Mesendoderm (in vitro differentiated cells): Measurements from ENCODE around the gene CECR2.

Experiments used
- DNase-seq: peaks from one replicate; pipeline ENCODE4 v3.0.0; 2013
- H2AK5ac ChIP-seq: 2 replicates; pipeline ENCODE4 v1.6.1; 2013; ENCODE audit warnings: low read length, inconsistent platforms
- H2BK120ac ChIP-seq: 2 replicates; pipeline ENCODE4 v1.6.1; 2013; ENCODE audit warnings: low read depth, mild to moderate bottlenecking, low read length, moderate library complexity, mixed read lengths
- H2BK15ac ChIP-seq: replicated peaks from 2 replicates; pipeline ENCODE4 v1.6.1; 2013; ENCODE audit warnings: low read depth, mild to moderate bottlenecking, moderate library complexity
- H2BK5ac ChIP-seq: 2 replicates; pipeline ENCODE4 v1.6.1; 2013; ENCODE audit warnings: low read length, inconsistent platforms
- H3K18ac ChIP-seq: 2 replicates; pipeline ENCODE4 v1.6.1; 2013; ENCODE audit warnings: mild to moderate bottlenecking, low read length, mixed read lengths
- H3K23ac ChIP-seq: one replicate; pipeline ENCODE4 v1.6.1; 2013; ENCODE audit warnings: low read length
- H3K27ac ChIP-seq: 2 replicates; pipeline ENCODE4 v1.5.1; 2013; ENCODE audit warnings: low read depth, mild to moderate bottlenecking, inconsistent platforms, low read length, moderate library complexity
- H3K27me3 ChIP-seq: 2 replicates; pipeline ENCODE4 v1.6.1; 2013; ENCODE audit warnings: low read length, control low read depth, mild to moderate bottlenecking, inconsistent platforms; ENCODE audit not compliant: insufficient read depth, poor library complexity
- H3K36me3 ChIP-seq: 2 replicates; pipeline ENCODE4 v1.6.1; 2013; ENCODE audit warnings: low read length, inconsistent platforms; ENCODE audit not compliant: control insufficient read depth, insufficient read depth
- H3K4ac ChIP-seq: one replicate; pipeline ENCODE4 v1.6.1; 2013; ENCODE audit warnings: low read depth, mild to moderate bottlenecking, low read length, moderate library complexity
- H3K4me1 ChIP-seq: 2 replicates; pipeline ENCODE4 v1.6.1; 2013; ENCODE audit warnings: low read depth, low read length, inconsistent platforms; ENCODE audit not compliant: control insufficient read depth
- H3K4me2 ChIP-seq: 2 replicates; pipeline ENCODE4 v1.6.1; 2013; ENCODE audit warnings: low read length
- H3K4me3 ChIP-seq: 2 replicates; pipeline ENCODE4 v1.5.1; 2013; ENCODE audit warnings: mild to moderate bottlenecking, low read length
- H3K56ac ChIP-seq: one replicate; pipeline ENCODE4 v1.6.1; 2013; ENCODE audit warnings: low read length
- H3K79me1 ChIP-seq: 2 replicates; pipeline ENCODE4 v1.6.1; 2013; ENCODE audit warnings: low read length, inconsistent platforms
- H3K79me2 ChIP-seq: 2 replicates; pipeline ENCODE4 v1.6.1; 2013; ENCODE audit warnings: mild to moderate bottlenecking, low read length; ENCODE audit not compliant: control insufficient read depth, insufficient read depth
- H3K9ac ChIP-seq: 2 replicates; pipeline ENCODE4 v1.6.1; 2013; ENCODE audit warnings: low read length, inconsistent platforms
- H4K5ac ChIP-seq: one replicate; pipeline ENCODE4 v1.6.1; 2013; ENCODE audit warnings: low read length
- H4K8ac ChIP-seq: one replicate; pipeline ENCODE4 v1.6.1; 2013; ENCODE audit warnings: low read depth, mild to moderate bottlenecking, control low read depth, low read length, moderate library complexity
- WGBS: extraction: QIAGEN DNeasy Blood & Tissue Kit; methylation state at CpG from one replicate; pipeline ENCODE4 v1.1.7; 2013; ENCODE audit warnings: low lambda C conversion rate, missing lambda C conversion rate; ENCODE audit not compliant: insufficient coverage; ENCODE audit errors: extremely low coverage; 5-methylcytosine and 5-hydroxymethylcytosine counted together

The CECR2 gene

DNA sequence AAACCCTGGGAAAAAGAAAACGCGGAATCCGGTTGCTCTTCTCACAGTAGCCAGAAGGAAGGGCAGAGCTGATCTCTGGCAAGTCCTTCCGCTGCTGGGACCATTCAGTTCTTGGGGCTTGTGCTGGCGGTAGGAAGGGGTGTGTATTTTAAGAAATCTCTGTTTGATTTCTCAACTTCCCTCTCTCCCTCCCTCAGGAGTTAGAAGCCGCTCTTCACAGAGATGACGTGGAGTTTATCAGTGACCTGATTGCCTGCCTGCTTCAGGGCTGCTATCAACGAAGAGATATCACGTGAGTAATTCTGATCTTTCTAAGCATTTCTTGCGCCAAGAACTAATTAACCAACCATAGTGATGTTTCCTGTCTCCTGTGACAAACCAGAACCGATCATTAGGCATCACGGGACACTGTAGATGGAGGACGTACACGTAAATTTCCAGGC is 108.2 kb downstream of the CECR2 start:
- Histone ChIP-seq H3K9ac (peak overlapping the region; percentile 43), H3K18ac (peak overlapping the region; percentile 83), H3K27ac (peak overlapping the region; percentile 7), H2BK5ac (no peak overlapping the region), H2BK120ac (no peak overlapping the region), H3K56ac (peak overlapping the region; percentile 64), H3K27me3 (no peaks in the 10 kb centered on the region), H3K79me2 (peaks cover 38% of the 10 kb centered on the region), H3K4me1 (peaks cover 23% of the 10 kb centered on the region), H4K5ac (no peak overlapping the region), H3K4me3 (no peak overlapping the region), H2BK15ac (no peak overlapping the region), H3K23ac (no peak overlapping the region), H3K79me1 (peaks cover 18% of the 10 kb centered on the region), H2AK5ac (no peak overlapping the region), H3K36me3 (no peaks in the 10 kb centered on the region), H4K8ac (no peak overlapping the region), H3K4me2 (no peak overlapping the region), H3K4ac (no peak overlapping the region)
- peak; percentile 82 for DNase-seq
- no CpG with 5 or more reads among the region's 14 CpGs for WGBS

DNA sequence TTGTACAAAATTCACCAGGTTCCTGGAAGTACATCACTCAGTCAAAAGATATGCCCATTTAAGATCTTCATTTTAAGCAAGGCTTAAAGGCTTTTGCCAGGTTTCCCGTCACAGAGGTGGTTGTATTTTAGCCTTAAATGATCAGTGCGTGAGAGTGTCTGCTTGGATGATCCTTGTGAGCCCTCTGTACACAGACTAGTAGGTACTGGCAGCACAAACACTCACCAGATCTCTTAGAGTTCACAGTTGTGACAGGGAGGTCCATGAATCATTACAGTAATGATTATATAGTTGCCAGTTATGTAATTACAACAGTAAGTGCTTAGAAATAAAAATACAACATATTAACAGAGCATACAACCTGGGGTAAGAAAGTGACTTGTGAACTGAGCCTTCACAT is 109.9 kb downstream of the CECR2 start:
- H3K4me2 ChIP-seq: no peak overlapping the region
- WGBS: no CpG with 5 or more reads among the region's 2 CpGs
- H3K56ac ChIP-seq: no peak overlapping the region
- no peak overlapping the region for H3K23ac ChIP-seq
- peaks cover 14% of the 10 kb centered on the region for H3K4me1 ChIP-seq
- no peak for DNase-seq
- no peaks in the 10 kb centered on the region for H3K36me3 ChIP-seq
- H2BK120ac ChIP-seq: no peak overlapping the region
- no peak overlapping the region for H3K27ac ChIP-seq
- no peak overlapping the region for H4K5ac ChIP-seq
- no peak overlapping the region for H4K8ac ChIP-seq
- no peak overlapping the region for H2BK5ac ChIP-seq
- no peak overlapping the region for H2AK5ac ChIP-seq
- H3K4me3 ChIP-seq: no peak overlapping the region
- no peaks in the 10 kb centered on the region for H3K27me3 ChIP-seq
- H2BK15ac ChIP-seq: no peak overlapping the region
- H3K18ac ChIP-seq: no peak overlapping the region
- no peak overlapping the region for H3K4ac ChIP-seq
- peaks cover 32% of the 10 kb centered on the region for H3K79me2 ChIP-seq
- peaks cover 22% of the 10 kb centered on the region for H3K79me1 ChIP-seq
- no peak overlapping the region for H3K9ac ChIP-seq

DNA sequence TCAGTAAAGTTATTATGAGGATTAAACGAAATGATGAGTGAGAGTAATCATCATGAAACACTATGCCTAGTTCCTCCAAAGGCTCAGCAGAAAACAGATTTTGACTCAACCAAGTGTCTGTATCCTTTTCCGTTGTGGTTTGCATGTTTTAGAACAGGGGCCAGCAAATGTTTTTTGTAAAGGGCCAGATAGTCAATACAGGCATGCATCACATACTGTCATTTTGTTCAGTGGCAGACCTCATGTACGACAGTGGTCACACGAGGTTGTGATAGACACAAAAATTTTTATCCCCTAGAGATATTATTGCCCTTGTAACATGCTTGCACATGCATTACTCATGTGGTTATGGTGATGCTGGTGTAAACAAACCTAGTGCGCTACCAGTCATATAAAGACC is 112.2 kb downstream of the CECR2 start:
- no peak for DNase-seq
- WGBS: no CpG with 5 or more reads among the region's 5 CpGs
- Histone ChIP-seq H3K4ac (no peak overlapping the region), H3K79me1 (peaks cover 15% of the 10 kb centered on the region), H3K27me3 (no peaks in the 10 kb centered on the region), H3K4me3 (no peak overlapping the region), H2BK120ac (no peak overlapping the region), H3K56ac (no peak overlapping the region), H3K18ac (no peak overlapping the region), H4K8ac (no peak overlapping the region), H3K23ac (no peak overlapping the region), H4K5ac (no peak overlapping the region), H3K4me2 (no peak overlapping the region), H3K4me1 (peaks cover 10% of the 10 kb centered on the region), H3K9ac (no peak overlapping the region), H2AK5ac (no peak overlapping the region), H2BK5ac (no peak overlapping the region), H3K36me3 (peaks cover 2% of the 10 kb centered on the region), H3K27ac (no peak overlapping the region), H2BK15ac (no peak overlapping the region), H3K79me2 (peaks cover 18% of the 10 kb centered on the region)

DNA sequence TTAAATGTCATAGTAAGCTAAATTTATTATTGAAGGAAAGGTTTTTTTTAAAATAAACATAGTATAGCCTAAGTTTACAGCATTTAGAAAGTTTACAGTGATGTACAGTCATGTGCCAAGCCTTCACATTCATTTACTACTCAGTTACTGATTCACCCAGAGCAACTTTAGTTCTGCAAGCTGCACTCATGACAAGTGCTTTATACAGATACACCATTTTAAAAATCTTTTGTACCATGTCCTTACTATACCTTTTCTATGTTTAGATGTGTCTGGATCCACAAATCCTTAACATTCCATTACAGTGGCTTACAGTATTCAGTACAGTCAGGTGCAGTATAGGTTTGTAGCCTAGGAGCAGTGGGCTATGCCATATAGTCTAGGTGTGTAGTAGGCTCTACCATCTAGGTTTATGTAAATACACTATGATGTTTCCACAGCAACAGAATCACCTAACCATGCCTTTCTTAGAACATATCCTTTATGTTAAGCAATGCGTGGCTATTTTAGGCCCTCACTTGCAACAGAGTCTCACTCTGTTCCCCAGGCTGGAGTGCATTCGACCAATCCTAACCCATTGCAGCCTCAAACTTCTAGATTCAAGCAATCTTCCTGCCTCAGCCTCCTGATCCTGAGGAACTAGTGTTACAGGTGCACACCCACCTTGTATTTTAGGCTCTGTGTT is 114.6 kb downstream of the CECR2 start:
- Histone ChIP-seq H4K5ac (no peak overlapping the region), H3K18ac (no peak overlapping the region), H4K8ac (no peak overlapping the region), H3K4ac (no peak overlapping the region), H3K27me3 (no peaks in the 10 kb centered on the region), H2AK5ac (no peak overlapping the region), H3K27ac (no peak overlapping the region), H3K4me2 (no peak overlapping the region), H3K4me1 (no peaks in the 10 kb centered on the region), H3K79me2 (peaks cover 17% of the 10 kb centered on the region), H2BK5ac (no peak overlapping the region), H3K9ac (no peak overlapping the region), H3K79me1 (peaks cover 13% of the 10 kb centered on the region), H2BK15ac (no peak overlapping the region), H3K23ac (no peak overlapping the region), H3K56ac (no peak overlapping the region), H2BK120ac (no peak overlapping the region), H3K4me3 (no peak overlapping the region), H3K36me3 (peaks cover 2% of the 10 kb centered on the region)
- WGBS: no CpG with 5 or more reads among the region's 2 CpGs
- no peak for DNase-seq

DNA sequence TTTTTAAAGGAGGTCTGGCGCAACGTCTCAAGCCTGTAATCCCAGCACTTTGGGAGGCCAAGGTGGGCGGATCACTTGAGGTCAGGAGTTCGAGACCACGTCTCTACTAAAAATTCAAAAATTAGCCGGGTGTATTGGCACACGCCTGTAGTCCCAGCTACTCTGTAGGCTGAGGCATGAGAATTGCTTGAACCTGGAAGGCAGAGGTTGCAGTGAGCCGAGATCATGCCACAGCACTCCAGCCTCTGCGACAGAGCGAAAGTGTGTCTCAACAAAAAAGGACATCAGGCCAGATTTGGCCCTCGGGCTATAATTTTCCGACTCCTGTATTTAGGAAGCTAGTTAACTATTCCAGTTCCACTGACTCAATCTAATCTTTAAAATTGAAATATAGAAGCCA is 115.3 kb downstream of the CECR2 start:
- Histone ChIP-seq H2BK5ac (no peak overlapping the region), H3K27ac (no peak overlapping the region), H3K79me1 (peaks cover 15% of the 10 kb centered on the region), H2AK5ac (no peak overlapping the region), H3K4me2 (no peak overlapping the region), H3K79me2 (peaks cover 20% of the 10 kb centered on the region), H3K56ac (no peak overlapping the region), H3K4me1 (no peaks in the 10 kb centered on the region), H3K23ac (no peak overlapping the region), H2BK15ac (no peak overlapping the region), H3K9ac (no peak overlapping the region), H3K4me3 (no peak overlapping the region), H3K36me3 (peaks cover 2% of the 10 kb centered on the region), H2BK120ac (no peak overlapping the region), H4K5ac (no peak overlapping the region), H3K4ac (no peak overlapping the region), H3K27me3 (no peaks in the 10 kb centered on the region), H3K18ac (no peak overlapping the region), H4K8ac (no peak overlapping the region)
- DNase-seq: no peak
- whole genome bisulfite sequencing: no CpG with 5 or more reads among the region's 12 CpGs

DNA sequence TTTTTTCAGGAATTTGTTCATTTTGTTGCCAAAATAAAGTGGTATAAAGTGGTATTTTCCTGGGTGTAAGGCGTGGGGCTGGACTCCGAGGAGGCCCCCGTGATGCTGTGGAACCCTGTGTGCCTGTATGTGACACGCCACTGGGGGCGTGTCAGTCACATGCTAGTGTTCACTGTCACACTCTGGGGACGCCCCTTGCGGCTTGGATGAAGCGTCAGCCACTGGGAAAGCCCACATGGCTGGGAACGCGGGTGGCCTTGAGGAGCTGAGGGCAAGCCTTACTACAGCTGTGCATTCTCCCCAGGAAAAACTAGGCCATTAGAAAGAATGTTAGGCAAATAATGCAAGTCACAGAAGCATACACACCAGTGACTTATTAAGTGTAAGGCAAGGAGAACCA is 117.1 kb downstream of the CECR2 start:
- no peak overlapping the region for H3K4me2 ChIP-seq
- no peak overlapping the region for H3K4me3 ChIP-seq
- no peak for DNase-seq
- H3K18ac ChIP-seq: no peak overlapping the region
- no peaks in the 10 kb centered on the region for H3K4me1 ChIP-seq
- no peak overlapping the region for H3K27ac ChIP-seq
- H4K5ac ChIP-seq: no peak overlapping the region
- H3K23ac ChIP-seq: no peak overlapping the region
- peaks cover 21% of the 10 kb centered on the region for H3K79me1 ChIP-seq
- H4K8ac ChIP-seq: no peak overlapping the region
- H2BK5ac ChIP-seq: no peak overlapping the region
- H2BK15ac ChIP-seq: no peak overlapping the region
- no peak overlapping the region for H2AK5ac ChIP-seq
- no peak overlapping the region for H3K56ac ChIP-seq
- no peak overlapping the region for H3K4ac ChIP-seq
- peaks cover 25% of the 10 kb centered on the region for H3K79me2 ChIP-seq
- peaks cover 2% of the 10 kb centered on the region for H3K36me3 ChIP-seq
- H3K9ac ChIP-seq: no peak overlapping the region
- WGBS: no CpG with 5 or more reads among the region's 10 CpGs
- no peaks in the 10 kb centered on the region for H3K27me3 ChIP-seq
- H2BK120ac ChIP-seq: no peak overlapping the region
